Thyroid gland (tissue), 4 donors: ENCODE data around the gene RAB3B. TPM values are rescaled to one million over a fixed set of nuclear protein-coding genes. Genes with fewer than 3 reads are reported as not detected.

Experiments
- DNase-seq, 2 donors: peaks; one replicate each; pipeline ENCODE4 v3.0.0-alpha.2; 2019
- H3K27ac ChIP-seq, 3 donors: fragments of 200-600 bp; sonication (generic); 1 replicate in 2 of 3; 2 replicates in 1 of 3; pipeline ENCODE4 v1.5.1; 2016 to 2019; ENCODE audit warnings: mild to moderate bottlenecking in 1 of 3, moderate library complexity in 1 of 3
- H3K27me3 ChIP-seq: fragments of 200-600 bp; sonication (generic); one replicate; pipeline ENCODE4 v1.5.1; 2019
- H3K36me3 ChIP-seq, 2 donors: fragments of 200-600 bp; sonication (generic); one replicate each; pipeline ENCODE4 v1.5.1; 2016 to 2019
- H3K4me1 ChIP-seq, 2 donors: fragments of 200-600 bp; sonication (generic); one replicate each; pipeline ENCODE4 v1.5.1; 2017 to 2019
- H3K4me3 ChIP-seq, 3 donors: fragments of 200-600 bp; sonication (generic); replicated peaks in 1 of 3; 1 replicate in 2 of 3; 2 replicates in 1 of 3; pipeline ENCODE4 v1.5.1; 2016; ENCODE audit warnings: mild to moderate bottlenecking in 1 of 3
- H3K9me3 ChIP-seq: fragments of 200-600 bp; sonication (generic); one replicate; pipeline ENCODE4 v1.5.1; 2017
- CTCF ChIP-seq, 6 experiments: fragments of 200-600 bp in 3 of 6; fragments of 450-650 bp in 3 of 6; sonication (generic) in 3 of 6; IDR thresholded peaks; one replicate each; pipeline ENCODE4 v1.5.1; 2016 to 2019; ENCODE audit warnings: antibody characterized with exemption in 6 of 6, mild to moderate bottlenecking in 2 of 6, inconsistent platforms in 1 of 6, moderate library complexity in 1 of 6
- POLR2A ChIP-seq, 2 donors: fragments of 450-650 bp; IDR thresholded peaks; one replicate each; pipeline ENCODE4 v1.6.1; 2017; ENCODE audit warnings: antibody characterized with exemption in 2 of 2, mild to moderate bottlenecking in 2 of 2, moderate library complexity in 1 of 2
- WGBS, 2 donors: methylation state at CpG; one replicate each; pipeline ENCODE4 v1.1.5; 2017; 5-methylcytosine and 5-hydroxymethylcytosine counted together
- intact Hi-C: fragments of 100-400 bp; cut with DNase I; formaldehyde crosslinking; loops from one replicate; pipeline ENCODE4 v1.15.1; 2023
- total RNA-seq, 4 donors: library from RNA; depleted of rRNA; stranded (reverse); fragments of >200 nt; gene quantifications; one replicate each; pipeline ENCODE4 v1.2.3, GENCODE V29; 2016

Gene RAB3B
- total RNA-seq, 4 donors from 2014 or later: under 0.01 TPM; not detected in 3

- H3K27me3 ChIP-seq: no peaks in the 10 kb centered on the region
- intact Hi-C loops: no loop called here
- 48 to 50% methylated on average over 9 of the region's 9 CpGs for WGBS, 2 donors
- no peak overlapping the region for H3K27ac ChIP-seq
- no peaks in the 10 kb centered on the region for H3K9me3 ChIP-seq
- H3K4me3 ChIP-seq: no peak overlapping the region
- no peaks in the 10 kb centered on the region for H3K4me1 ChIP-seq
- peak; percentile 20 to 21 for DNase-seq
- TF ChIP-seq POLR2A (IDR thresholded peaks at IDR 0.05): no peak
- TF ChIP-seq CTCF (IDR thresholded peaks at IDR 0.05): peak; percentile 57 to 94 (median 79)
- no peaks in the 10 kb centered on the region for H3K36me3 ChIP-seq
These were observed 11.8 kb upstream of the RAB3B start for GRCh38 chr1:52002038-52002917.

- Histone ChIP-seq H3K9me3 (no peaks in the 10 kb centered on the region), H3K4me3 (no peak overlapping the region), H3K36me3 (no peaks in the 10 kb centered on the region), H3K27me3 (no peaks in the 10 kb centered on the region), H3K27ac (no peak overlapping the region), H3K4me1 (no peaks in the 10 kb centered on the region)
- intact Hi-C loops: loop anchor here (10.0 kb wide), 1 partner anchor 104 kb away; no protein-coding TSS in a partner anchor
- TF ChIP-seq POLR2A (IDR thresholded peaks at IDR 0.05) (no peak), CTCF (IDR thresholded peaks at IDR 0.05) (no peak)
- 89 to 90% methylated on average over 1 of the region's 1 CpG for WGBS, 2 donors
- DNase-seq: no peak
These were observed 8.2 kb upstream of the RAB3B start for GRCh38 chr1:51998701-51999100.

GRCh38 chr1:51997974-51998382 is 7.5 kb upstream of the RAB3B start:
- 45 to 47% methylated on average over 5 of the region's 5 CpGs for WGBS, 2 donors
- Histone ChIP-seq H3K27me3 (no peaks in the 10 kb centered on the region), H3K27ac (no peak overlapping the region), H3K4me1 (no peaks in the 10 kb centered on the region), H3K9me3 (no peaks in the 10 kb centered on the region), H3K36me3 (no peaks in the 10 kb centered on the region), H3K4me3 (no peak overlapping the region)
- intact Hi-C loops: loop anchor here (10.0 kb wide), 1 partner anchor 103 kb away; no protein-coding TSS in a partner anchor
- no peak for DNase-seq
- TF ChIP-seq POLR2A (IDR thresholded peaks at IDR 0.05) (no peak), CTCF (IDR thresholded peaks at IDR 0.05) (no peak)

GRCh38 chr1:51989582-51990477 is 670 bp downstream of the RAB3B start:
- H3K9me3 ChIP-seq: no peaks in the 10 kb centered on the region
- H3K36me3 ChIP-seq: no peaks in the 10 kb centered on the region
- TF ChIP-seq CTCF (IDR thresholded peaks at IDR 0.05) (no peak), POLR2A (IDR thresholded peaks at IDR 0.05) (no peak)
- H3K27me3 ChIP-seq: peaks cover 18% of the 10 kb centered on the region
- peak overlapping the region in 2 of 3 donors; percentile 25 to 30 for H3K4me3 ChIP-seq
- no peak for DNase-seq
- no peak overlapping the region for H3K27ac ChIP-seq
- WGBS, 2 donors: 13 to 15% methylated on average over 22 to 27 of the region's 47 CpGs
- intact Hi-C loops: loop anchor here (10.0 kb wide), 1 partner anchor 95 kb away; no protein-coding TSS in a partner anchor
- H3K4me1 ChIP-seq: no peaks in the 10 kb centered on the region
